ENCODE data around the gene IER2. TPM values are rescaled to one million over a fixed set of nuclear protein-coding genes. Genes with fewer than 3 reads are reported as not detected.

IER2 gene
- total RNA-seq, 4 donors from 2014 or later: 72.2 to 229 (median 85.6) TPM

DNA sequence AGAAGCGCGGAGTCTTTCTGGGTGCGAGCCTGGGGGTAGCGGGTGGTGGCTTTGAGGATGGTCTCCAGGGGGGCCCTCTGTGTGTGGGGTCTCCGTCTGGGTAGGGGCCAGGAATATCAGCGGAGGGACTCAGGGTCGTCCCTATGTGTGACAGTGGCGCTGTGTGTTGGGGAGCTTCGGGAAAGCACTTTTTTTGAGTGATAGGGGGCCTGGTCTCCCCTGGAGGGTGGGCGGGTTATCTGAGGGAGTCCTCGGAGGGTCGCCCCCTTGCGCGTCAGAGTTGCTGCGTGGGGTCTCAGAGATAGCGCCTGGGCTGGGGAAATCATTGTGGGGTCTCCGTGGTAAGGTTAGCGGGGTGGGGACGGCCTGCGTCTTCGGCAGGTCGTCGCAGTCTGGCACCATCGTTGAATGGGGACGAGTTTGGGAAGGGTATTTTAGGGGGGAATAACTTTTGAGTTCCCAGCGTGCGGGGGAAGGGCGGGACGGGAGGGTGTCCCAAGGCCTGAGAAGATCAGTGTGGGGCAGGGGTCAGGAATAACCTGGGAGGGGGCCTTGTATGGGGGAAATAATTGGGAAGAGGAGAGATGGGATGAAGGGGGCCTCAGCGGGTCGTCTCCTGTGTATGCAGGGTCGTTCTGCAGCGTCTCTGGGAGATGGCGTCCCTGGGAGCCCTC, 857 bp downstream of the IER2 start:
- Histone ChIP-seq H3K36me3 (no peaks in the 10 kb centered on the region), H3K27me3 (no peaks in the 10 kb centered on the region), H3K27ac (peak overlapping the region; percentile 94 to 99 (median 98)), H3K4me1 (peaks cover 0 to 32% (median 6%) of the 10 kb centered on the region in 4 donors), H3K4me3 (peak overlapping the region; percentile 72 to 93 (median 88)), H3K9me3 (no peaks in the 10 kb centered on the region)
- no peak for TF ChIP-seq POLR2A (IDR thresholded peaks at IDR 0.05)
- TF ChIP-seq, protein P1, sequence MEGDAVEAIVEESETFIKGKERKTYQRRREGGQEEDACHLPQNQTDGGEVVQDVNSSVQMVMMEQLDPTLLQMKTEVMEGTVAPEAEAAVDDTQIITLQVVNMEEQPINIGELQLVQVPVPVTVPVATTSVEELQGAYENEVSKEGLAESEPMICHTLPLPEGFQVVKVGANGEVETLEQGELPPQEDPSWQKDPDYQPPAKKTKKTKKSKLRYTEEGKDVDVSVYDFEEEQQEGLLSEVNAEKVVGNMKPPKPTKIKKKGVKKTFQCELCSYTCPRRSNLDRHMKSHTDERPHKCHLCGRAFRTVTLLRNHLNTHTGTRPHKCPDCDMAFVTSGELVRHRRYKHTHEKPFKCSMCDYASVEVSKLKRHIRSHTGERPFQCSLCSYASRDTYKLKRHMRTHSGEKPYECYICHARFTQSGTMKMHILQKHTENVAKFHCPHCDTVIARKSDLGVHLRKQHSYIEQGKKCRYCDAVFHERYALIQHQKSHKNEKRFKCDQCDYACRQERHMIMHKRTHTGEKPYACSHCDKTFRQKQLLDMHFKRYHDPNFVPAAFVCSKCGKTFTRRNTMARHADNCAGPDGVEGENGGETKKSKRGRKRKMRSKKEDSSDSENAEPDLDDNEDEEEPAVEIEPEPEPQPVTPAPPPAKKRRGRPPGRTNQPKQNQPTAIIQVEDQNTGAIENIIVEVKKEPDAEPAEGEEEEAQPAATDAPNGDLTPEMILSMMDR (IDR thresholded peaks at IDR 0.05): no peak
- peak; percentile 30 to 62 (median 60) for DNase-seq

DNA sequence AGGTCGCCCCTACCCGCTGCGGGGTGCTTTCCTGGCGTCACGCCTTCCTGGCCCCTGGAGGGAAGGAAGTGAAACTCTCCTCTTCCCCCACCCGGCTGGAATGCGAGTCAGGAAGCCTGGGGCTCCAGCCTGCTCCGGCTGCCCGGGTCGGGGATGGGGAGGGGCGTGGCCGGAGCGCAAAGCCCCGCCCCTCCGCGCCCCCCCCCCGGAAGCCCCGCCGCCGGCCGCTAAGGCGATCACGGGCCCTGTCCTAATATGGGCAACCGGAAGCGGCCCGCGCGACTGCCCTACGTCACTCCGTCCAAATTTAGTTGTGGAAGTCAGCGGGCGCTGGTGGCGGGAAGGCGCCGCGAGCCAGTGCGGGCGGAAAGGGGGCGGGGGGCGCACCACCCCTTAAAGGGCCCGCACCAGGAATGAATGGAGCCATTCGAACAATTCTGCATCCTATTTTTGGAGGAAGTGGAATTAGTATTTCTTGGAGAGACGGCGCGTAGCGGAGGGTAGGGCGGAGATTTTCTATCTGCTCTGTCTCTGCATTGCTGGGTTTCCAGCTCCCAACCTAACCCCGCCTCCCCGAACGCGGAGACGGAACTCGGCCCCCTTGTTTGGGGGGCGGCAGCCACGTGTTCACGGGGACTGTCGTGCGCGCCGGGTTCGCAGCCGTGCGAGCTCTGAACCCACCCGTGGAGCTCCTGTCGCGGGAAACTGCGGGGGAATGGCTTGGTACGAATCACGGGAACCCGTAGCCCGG, 1.6 kb downstream of the IER2 start:
- Histone ChIP-seq H3K4me3 (peak overlapping the region; percentile 72 to 93 (median 88)), H3K36me3 (no peaks in the 10 kb centered on the region), H3K27ac (peak overlapping the region; percentile 94 to 99 (median 98)), H3K4me1 (peaks cover 0 to 37% (median 10%) of the 10 kb centered on the region in 4 donors), H3K27me3 (no peaks in the 10 kb centered on the region), H3K9me3 (no peaks in the 10 kb centered on the region)
- TF ChIP-seq, protein P1 (IDR thresholded peaks at IDR 0.05): peak in 2 of 6 experiments; percentile 2 to 16
- TF ChIP-seq POLR2A (IDR thresholded peaks at IDR 0.05): peak; percentile 97 to 98
- peak; percentile 96 to 99 (median 98) for DNase-seq

DNA sequence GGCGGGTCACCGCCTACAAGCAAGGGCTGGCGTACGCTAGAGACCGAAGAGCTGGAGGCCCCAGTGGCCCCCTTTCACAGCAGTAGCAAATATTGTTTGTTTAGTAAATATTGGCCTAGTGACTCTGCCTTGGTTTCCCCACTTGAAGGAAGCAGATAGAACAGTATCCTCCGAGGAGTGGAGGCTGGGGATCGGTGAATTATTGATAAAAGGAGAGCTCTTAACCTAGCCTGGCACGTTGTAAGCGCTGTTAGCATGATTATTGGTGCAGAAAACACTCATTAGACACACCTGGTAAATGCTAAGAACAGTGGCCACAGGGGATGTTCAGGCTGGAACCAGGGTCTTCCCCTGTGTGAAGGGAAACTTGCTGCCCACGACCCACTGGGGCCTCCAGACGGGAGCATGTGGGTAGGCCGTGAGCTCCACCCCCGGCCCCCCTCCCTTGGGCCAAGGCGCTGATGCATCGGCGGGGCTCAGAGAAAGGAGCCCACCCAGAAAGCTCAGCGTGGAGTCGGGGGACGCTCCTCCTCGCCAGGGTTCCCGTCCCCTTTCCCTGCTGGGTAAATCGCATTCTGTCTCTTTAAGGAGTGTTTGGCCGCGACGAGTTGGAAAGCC, 2.3 kb downstream of the IER2 start:
- peak overlapping the region; percentile 94 to 99 (median 98) for H3K27ac ChIP-seq
- peaks cover 0 to 38% (median 12%) of the 10 kb centered on the region in 4 donors for H3K4me1 ChIP-seq
- H3K4me3 ChIP-seq: peak overlapping the region; percentile 72 to 93 (median 88)
- no peaks in the 10 kb centered on the region for H3K9me3 ChIP-seq
- H3K36me3 ChIP-seq: no peaks in the 10 kb centered on the region
- no peak for TF ChIP-seq POLR2A (IDR thresholded peaks at IDR 0.05)
- TF ChIP-seq, protein P1 (IDR thresholded peaks at IDR 0.05): no peak
- H3K27me3 ChIP-seq: no peaks in the 10 kb centered on the region
- DNase-seq: no peak

DNA sequence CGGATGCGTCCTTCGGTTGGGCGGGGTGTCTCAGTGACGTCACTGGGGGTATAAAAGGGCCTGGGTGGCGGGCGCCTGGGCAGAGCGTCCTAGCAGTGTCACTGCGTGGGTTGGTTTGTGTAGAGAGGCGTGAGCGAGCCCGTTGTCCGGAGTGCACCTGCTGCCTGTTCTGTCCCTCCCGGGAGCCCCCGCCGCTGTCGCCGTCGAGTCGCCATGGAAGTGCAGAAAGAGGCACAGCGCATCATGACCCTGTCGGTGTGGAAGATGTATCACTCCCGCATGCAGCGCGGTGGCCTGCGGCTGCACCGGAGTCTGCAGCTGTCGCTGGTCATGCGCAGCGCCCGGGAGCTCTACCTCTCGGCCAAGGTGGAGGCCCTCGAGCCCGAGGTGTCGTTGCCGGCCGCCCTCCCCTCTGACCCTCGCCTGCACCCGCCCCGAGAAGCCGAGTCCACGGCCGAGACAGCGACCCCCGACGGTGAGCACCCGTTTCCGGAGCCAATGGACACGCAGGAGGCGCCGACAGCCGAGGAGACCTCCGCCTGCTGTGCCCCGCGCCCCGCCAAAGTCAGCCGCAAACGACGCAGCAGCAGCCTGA, 2.9 kb downstream of the IER2 start:
- Histone ChIP-seq H3K36me3 (no peaks in the 10 kb centered on the region), H3K4me1 (peaks cover 0 to 37% (median 13%) of the 10 kb centered on the region in 4 donors), H3K27me3 (no peaks in the 10 kb centered on the region), H3K4me3 (peak overlapping the region; percentile 72 to 93 (median 88)), H3K9me3 (no peaks in the 10 kb centered on the region), H3K27ac (peak overlapping the region; percentile 94 to 99 (median 98))
- TF ChIP-seq POLR2A (IDR thresholded peaks at IDR 0.05): peak; percentile 100
- TF ChIP-seq, protein P1 (IDR thresholded peaks at IDR 0.05): peak in 3 of 6 experiments; percentile 2 to 11 (median 9)
- peak; percentile 97 to 98 (median 97) for DNase-seq

DNA sequence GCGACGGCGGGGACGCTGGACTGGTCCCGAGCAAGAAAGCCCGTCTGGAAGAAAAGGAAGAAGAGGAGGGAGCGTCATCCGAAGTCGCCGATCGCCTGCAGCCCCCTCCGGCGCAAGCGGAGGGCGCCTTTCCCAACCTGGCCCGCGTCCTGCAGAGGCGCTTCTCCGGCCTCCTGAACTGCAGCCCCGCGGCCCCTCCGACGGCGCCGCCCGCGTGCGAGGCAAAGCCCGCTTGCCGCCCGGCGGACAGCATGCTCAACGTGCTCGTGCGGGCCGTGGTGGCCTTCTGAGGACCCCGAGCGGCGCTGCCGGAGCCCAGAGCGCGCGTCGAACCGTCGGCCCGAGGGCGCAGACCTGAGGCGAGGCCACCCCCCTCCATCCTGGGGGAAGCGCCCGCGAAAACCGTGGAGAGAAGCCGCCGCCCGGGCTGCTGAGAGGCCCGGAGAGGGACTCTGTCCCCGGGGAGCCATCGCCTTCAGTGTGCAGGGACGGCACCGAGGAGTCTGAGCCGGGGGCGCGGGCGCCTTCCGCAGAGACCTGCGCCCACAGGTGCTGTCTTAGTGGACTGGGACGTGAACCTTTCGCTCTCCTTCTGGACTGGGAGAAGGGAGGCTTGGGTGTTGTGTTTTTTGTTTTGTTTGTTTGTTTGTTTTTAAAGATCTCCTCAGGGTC, 3.5 kb downstream of the IER2 start:
- peak overlapping the region; percentile 94 to 99 (median 98) for H3K27ac ChIP-seq
- DNase-seq: peak in 2 of 3 donors; percentile 44 to 65
- H3K27me3 ChIP-seq: no peaks in the 10 kb centered on the region
- H3K4me3 ChIP-seq: peak overlapping the region; percentile 72 to 93 (median 88)
- no peaks in the 10 kb centered on the region for H3K9me3 ChIP-seq
- H3K4me1 ChIP-seq: peaks cover 0 to 34% (median 13%) of the 10 kb centered on the region in 4 donors
- no peak for TF ChIP-seq POLR2A (IDR thresholded peaks at IDR 0.05)
- TF ChIP-seq, protein P1 (IDR thresholded peaks at IDR 0.05): peak in 2 of 6 experiments; percentile 4 to 18
- no peaks in the 10 kb centered on the region for H3K36me3 ChIP-seq
